GM21576 (cell line): Measurements from ENCODE around the gene UFSP2.
A peak's percentile ranks its signal among the peaks of the same experiment; 100 is the strongest.

ENCODE experiments used
- ATAC-seq: cut with Tn5 transposase; IDR thresholded peaks from one replicate; pipeline ENCODE4 v1.9.1; 2021; ENCODE audit warnings: mild to moderate bottlenecking, moderate library complexity; ENCODE audit not compliant: unreplicated experiment

UFSP2 gene, protein sequence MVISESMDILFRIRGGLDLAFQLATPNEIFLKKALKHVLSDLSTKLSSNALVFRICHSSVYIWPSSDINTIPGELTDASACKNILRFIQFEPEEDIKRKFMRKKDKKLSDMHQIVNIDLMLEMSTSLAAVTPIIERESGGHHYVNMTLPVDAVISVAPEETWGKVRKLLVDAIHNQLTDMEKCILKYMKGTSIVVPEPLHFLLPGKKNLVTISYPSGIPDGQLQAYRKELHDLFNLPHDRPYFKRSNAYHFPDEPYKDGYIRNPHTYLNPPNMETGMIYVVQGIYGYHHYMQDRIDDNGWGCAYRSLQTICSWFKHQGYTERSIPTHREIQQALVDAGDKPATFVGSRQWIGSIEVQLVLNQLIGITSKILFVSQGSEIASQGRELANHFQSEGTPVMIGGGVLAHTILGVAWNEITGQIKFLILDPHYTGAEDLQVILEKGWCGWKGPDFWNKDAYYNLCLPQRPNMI

GRCh38 chr4:185425647-185426352 lies at the start of gene UFSP2:
Gene UFSP2, minus strand, starts transcription at chr4:185425964. Its CDS starts 96 bp downstream, at chr4:185425868.
- peak; percentile 93 for ATAC-seq

DNA sequence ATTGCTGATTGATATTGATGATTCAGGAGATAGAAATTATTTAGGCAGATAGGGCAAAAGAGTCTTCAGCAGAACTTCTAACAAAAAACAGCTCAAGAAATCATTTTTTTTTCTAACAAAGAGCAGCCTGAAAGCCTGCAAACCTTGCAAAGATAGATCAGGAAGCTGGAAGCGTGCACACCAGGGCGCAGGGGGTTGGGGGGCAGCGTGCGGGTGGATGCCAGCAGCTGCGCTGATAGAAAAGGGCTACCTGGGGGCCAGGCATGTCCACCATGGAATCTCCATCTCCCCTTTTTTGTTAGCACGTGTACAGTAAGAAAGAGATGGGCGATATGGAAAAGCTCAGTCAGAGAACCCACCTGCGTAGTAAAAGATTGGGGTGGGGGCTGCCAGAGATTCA lies 47.5 kb upstream of the UFSP2 start:
- ATAC-seq = no peak

DNA sequence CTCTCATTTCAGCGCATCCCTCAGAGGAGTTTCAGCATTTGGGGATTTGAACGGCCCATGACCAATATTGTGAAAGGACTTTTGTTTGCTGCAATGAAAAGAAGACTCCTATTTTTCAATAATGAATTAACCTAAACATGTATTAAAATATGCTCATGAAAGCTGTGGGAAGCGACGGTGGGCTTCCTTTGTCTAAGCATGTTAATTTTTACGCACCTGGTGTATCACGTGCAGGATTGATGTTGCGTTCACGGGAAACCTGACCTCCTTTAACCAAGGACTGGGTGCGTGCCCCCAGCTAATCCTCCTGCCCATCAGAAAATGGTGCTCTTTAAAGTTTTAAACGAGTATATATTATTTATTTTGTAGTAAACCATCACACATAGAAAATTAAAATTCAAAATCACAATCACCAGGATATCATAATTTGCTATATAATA lies 46.4 kb upstream of the UFSP2 start:
- peak; percentile 10 for ATAC-seq

- peak; percentile 93 for ATAC-seq
Observed at GRCh38 chr4:185471235-185472102, 45.7 kb upstream of the UFSP2 start, which contains the start of gene CCDC110. Gene CCDC110, minus strand, starts transcription at chr4:185471733. Its CDS starts 50 bp downstream, at chr4:185471683.

DNA sequence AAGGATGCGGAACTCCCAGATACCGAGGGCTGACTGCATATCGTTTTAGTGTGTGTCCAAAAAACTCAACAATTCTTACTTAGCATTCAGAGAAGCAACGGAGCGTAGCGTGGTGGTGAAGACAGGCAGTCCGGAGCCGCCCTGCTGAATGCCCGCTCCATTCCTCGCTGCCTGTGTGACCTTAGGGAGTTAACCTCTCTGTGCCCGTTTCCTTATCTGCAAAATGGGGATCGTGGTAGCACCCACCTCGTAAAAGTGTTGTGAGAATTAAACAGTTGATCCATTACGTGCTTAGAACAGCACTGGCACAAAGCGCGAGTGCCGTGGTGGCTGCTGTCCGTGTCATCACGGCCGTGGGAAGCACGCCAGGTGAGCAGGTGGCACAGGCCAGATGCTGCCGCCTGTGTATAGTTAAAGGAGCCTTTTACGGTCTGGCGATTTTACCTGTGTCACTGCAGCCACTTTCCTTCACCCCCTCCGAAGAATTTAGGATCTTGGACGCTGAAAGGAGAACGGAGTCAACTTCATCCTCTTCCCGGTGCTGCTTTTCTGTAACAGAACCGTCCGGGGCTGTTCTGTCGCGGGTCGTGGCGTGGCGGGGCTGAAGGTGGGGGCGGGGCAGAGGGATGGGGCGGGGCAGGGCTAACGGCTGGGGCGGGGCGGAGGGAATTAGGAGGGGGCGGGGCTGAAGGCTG lies 44.9 kb upstream of the UFSP2 start:
- no peak for ATAC-seq

DNA sequence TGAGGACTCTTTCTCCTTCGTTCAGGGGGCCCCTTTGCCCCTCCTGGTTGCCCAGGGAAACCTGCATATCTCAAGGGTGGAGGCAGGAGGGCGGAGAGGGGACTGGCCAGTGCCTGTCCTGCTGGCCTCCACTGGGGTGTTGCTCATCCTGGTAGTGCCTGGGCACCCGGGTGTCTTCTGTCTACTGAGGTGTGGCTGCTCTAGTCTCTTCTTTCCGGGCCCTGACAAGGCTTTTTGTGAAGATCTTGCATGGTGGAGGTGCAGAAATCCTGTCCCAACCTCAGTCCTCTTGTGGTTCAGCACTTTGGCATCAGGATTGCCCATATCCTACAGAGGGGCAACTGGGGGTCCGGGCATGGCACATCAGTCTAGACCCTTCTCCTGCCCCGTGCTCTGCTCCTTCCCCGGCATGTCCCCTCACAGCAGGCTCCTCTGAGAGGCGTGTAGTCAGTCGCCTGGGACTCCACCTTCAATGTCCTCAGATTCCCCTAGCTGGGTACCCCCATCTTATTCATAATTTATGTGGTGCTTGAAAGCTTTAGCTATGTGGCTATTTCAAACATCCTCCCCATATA lies 43.9 kb upstream of the UFSP2 start:
- no peak for ATAC-seq

DNA sequence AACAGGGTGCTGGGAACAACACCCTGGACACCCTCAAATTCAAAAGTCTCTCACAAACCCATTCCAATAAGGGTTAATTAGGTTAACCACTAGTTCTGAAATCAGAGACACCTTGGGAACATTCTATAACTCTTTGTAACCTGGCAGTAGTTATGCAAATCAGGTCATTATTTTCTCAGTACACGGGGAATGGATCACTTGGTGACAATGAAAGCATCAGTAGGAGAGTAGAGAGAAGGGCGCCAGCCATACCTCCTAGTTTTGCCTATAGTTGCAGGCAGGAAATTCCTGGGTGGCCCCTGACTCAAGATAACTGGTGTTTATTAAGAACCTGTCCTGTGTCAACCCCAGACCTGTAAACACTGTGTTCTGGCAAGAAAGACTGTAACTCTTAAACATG lies 43.2 kb upstream of the UFSP2 start:
- no peak for ATAC-seq

DNA sequence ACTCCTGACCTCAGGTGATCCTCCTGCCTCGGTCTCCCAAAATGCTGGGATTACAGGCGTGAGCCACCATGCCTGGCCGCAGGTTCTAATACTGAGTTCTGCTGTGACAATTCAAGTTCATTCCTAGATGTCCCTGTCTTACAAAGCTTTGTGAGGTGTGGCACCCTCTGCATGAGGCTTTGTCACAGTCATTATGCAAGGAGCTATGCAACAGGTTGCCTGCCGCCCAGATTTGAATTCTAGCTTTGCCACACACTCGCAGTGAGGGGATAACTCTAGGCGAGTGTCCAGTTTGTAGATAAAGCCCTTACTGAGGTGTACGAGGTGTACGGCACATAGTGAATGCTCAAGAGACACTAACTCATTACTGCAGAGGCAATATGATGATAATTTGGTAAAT lies 42.2 kb upstream of the UFSP2 start:
- no peak for ATAC-seq

- no peak for ATAC-seq
Observed at GRCh38 chr4:185467101-185467500, 41.3 kb upstream of the UFSP2 start.

DNA sequence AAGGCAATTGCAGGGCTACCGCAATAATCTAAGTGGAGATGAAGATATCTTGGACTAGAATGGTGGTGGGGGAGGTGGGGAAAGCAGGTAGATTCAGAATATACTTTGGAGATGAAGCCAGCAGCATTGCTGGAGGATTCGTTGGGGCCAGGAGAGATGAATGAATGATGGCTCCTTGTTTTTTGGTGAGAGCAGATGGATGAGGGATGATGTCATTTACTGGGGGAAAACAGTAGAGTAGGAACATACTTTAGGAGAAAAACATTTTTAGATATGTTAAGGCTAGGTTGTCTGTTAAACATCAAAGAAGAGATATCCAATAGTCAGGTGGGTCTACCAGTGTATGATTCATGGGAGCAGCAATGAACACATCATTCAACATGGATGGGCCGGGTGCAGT lies 39.9 kb upstream of the UFSP2 start:
- ATAC-seq = no peak

DNA sequence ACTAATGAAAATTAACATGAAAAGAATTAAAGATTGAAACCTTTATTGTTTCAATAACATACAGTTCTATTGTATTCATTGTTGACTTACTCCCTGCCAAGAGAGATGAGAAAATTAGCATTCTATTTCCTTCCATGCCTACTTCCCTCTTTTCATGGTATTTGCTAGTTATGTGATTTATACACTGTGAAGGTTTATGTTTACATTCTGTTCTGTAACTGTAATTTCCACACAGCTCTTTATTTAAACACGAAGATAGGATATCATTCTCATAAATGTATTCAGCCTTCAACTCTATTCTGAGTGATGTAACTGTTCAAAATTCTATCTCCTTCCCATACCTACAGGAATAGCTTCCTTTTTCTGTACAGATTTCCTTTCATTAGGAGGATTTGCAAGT lies 39.1 kb upstream of the UFSP2 start:
- ATAC-seq = no peak

GRCh38 chr4:185464183-185464582 lies 38.4 kb upstream of the UFSP2 start:
- ATAC-seq = no peak

DNA sequence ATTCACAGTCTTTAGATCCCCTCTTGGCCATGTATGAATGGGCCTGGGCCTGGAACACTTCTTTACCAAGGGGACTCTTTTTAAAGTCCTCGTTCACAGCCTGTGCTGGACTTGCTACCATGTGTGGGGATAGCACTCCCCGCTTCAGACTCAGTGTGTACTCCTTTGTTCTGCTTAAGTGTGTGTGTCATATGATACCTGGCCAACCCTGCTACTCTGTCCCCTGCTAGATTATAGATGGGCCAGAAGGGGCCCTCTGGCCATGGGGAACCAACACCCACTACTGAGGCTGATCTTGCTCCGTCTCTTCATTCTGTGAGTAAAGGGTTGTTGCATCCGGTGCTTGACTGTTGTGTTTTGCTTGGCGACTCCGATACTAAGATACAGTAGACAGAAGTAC lies 37.8 kb upstream of the UFSP2 start:
- no peak for ATAC-seq

DNA sequence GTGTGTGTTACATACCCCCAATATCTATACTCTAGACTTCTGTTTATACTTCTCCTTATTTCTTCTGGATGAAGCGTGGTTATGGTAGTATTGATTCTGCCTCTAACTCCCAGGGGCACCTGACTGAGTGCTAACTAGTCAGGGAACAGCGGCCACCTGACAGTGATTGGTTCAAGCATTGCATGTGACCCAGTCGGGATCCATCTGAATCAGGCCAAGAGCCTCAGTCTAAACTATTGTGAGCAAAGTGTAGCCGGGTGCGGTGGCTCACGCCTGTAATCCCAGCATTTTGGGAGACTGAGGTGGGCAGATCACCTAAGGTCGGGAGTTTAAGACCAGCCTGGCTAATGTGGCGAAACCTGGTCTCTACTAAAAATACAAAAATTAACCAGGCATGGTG lies 35.8 kb upstream of the UFSP2 start:
- no peak for ATAC-seq

GRCh38 chr4:185457136-185457535 lies 31.4 kb upstream of the UFSP2 start:
- ATAC-seq = no peak

DNA sequence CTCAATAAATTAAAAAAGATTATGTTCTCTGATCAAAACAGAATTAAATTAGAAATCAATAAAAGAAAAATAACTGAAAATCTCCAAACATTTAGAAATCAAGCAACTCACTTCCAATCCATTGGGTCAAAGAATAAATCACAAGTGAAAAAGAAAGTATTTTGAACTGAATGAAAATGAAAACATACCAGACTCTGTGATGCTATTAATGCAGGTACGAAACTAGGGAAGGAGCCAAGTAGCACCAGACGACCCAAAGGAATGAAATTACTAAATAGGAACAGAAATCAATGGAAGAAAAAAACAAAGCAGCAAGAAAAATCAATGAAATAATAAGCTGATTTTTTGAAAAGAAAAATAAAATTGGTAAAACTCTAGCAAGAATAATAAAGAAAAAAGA lies 30.4 kb upstream of the UFSP2 start:
- ATAC-seq = no peak

DNA sequence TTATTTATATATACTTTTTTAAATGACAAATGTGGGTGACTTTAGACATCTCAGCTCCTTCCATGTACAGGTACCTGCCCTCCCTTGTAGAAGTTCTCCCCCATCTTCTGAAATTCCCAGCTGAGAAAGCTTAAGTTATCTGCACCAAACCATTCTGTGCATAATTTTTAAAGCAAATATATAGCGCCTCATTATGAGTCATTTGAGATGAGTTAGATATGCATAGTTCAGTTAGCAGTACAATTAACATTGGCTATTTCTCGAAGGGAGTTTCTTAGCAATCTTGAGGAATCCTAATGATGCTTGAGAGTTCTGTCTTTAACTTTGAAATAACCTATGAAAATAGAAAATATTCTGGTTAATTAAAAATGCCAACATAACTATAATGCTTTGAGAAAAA lies 19.4 kb upstream of the UFSP2 start:
- ATAC-seq = no peak

DNA sequence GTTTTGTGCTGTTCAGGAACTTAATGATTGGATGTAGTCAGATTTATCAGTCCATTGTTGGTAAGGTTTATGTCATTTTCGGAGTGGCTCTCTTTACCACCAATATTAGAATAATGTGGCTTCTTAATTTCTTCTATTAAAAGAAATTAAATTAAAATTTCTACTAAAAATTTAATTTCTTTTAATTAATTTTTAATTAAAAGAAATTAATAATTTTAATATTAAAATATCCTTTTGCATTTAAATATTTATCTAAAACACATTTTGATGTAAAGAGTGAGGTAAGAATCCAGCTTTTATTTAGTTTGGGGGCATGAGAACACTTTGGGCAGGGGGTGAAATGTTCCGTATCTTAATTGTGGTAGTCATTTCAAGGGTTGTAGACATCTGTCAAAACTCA lies 15.7 kb upstream of the UFSP2 start:
- no peak for ATAC-seq

- ATAC-seq = no peak
Observed at GRCh38 chr4:185437809-185438208, 12.0 kb upstream of the UFSP2 start.

- no peak for ATAC-seq
Observed at GRCh38 chr4:185435466-185435865, 9.7 kb upstream of the UFSP2 start.
